OCI-LY7 (cell line): ENCODE measurements around the gene CRX. TPM values are rescaled to one million over a fixed set of nuclear protein-coding genes. Genes with fewer than 3 reads are reported as not detected.
"Not testable (repeated sequence)": the region's sequence is repeated elsewhere in the genome, so short reads cannot be mapped to it uniquely, and the experiment has no call there.

ENCODE experiments used
- BruUV-seq: library from RNA; stranded (reverse); fragments of 400-500 nt; replicated peaks from 2 replicates; lab custom pipeline; 2021; lab: Mats Ljungman, UMichigan
- CTCF ChIA-PET: fragments of 300-600 bp; sonication (Branson Sonifier 250); formaldehyde crosslinking; loops from one replicate; lab custom pipeline; 2022; ENCODE audit warnings: antibody characterized with exemption; ENCODE audit not compliant: unreplicated experiment; lab: Charles Lee
- POLR2A ChIA-PET: fragments of 300-600 bp; sonication (Branson Sonifier 250); formaldehyde crosslinking; loops from one replicate; lab custom pipeline; 2022; ENCODE audit warnings: antibody characterized with exemption; lab: Charles Lee
- DNase-seq: peaks from one replicate; pipeline ENCODE4 v3.0.0-alpha.2; 2015; ENCODE audit warnings: low spot score
- H2AFZ ChIP-seq: fragments of 200-600 bp; sonication (generic), shearing (Covaris generic); 2 replicates; pipeline ENCODE4 v1.6.1; 2014; ENCODE audit warnings: mild to moderate bottlenecking, antibody characterized with exemption, low read length, moderate library complexity
- H3K27ac ChIP-seq: fragments of 200-600 bp; sonication (generic); 2 replicates; pipeline ENCODE4 v1.5.1; 2014; ENCODE audit warnings: mixed run types, low read depth, mild to moderate bottlenecking, moderate library complexity, low read length, inconsistent platforms; ENCODE audit not compliant: poor library complexity, severe bottlenecking
- H3K36me3 ChIP-seq: fragments of 200-600 bp; sonication (generic); 2 replicates; pipeline ENCODE4 v1.6.1; 2014; ENCODE audit warnings: mild to moderate bottlenecking, antibody characterized with exemption, low read length, moderate library complexity, mixed read lengths; ENCODE audit not compliant: insufficient read depth
- H3K4me1 ChIP-seq: fragments of 200-600 bp; sonication (generic); 2 replicates; pipeline ENCODE4 v1.5.1; 2014; ENCODE audit warnings: mild to moderate bottlenecking, low read length; ENCODE audit not compliant: insufficient read depth, poor library complexity, severe bottlenecking
- H3K4me2 ChIP-seq: fragments of 200-600 bp; sonication (generic); 2 replicates; pipeline ENCODE4 v1.6.1; 2014; ENCODE audit warnings: mild to moderate bottlenecking, low read length
- H3K4me3 ChIP-seq: fragments of 200-600 bp; sonication (generic); 2 replicates; pipeline ENCODE4 v1.5.1; 2014; ENCODE audit warnings: mild to moderate bottlenecking, low read depth, low read length; ENCODE audit not compliant: poor library complexity, severe bottlenecking
- H3K79me2 ChIP-seq: fragments of 200-600 bp; sonication (generic); 2 replicates; pipeline ENCODE4 v1.6.1; 2016; ENCODE audit warnings: low read depth, mild to moderate bottlenecking, low read length, moderate library complexity, mixed read lengths; ENCODE audit not compliant: insufficient read depth
- H3K9me2 ChIP-seq: fragments of 200-600 bp; sonication (generic); 2 replicates; pipeline ENCODE4 v1.6.1; 2016; ENCODE audit warnings: mild to moderate bottlenecking, low read length, mixed read lengths; ENCODE audit not compliant: insufficient read depth
- H3K9me3 ChIP-seq: fragments of 200-600 bp; sonication (generic); 2 replicates; pipeline ENCODE4 v1.6.1; 2014; ENCODE audit warnings: mild to moderate bottlenecking, mixed run types, low read length, mixed read lengths
- H4K20me1 ChIP-seq: fragments of 200-600 bp; sonication (generic); 2 replicates; pipeline ENCODE4 v1.6.1; 2014; ENCODE audit warnings: mild to moderate bottlenecking, antibody characterized with exemption, low read length, moderate library complexity, mixed read lengths; ENCODE audit not compliant: insufficient read depth
- EZH2phosphoT487 ChIP-seq: fragments of 200-600 bp; sonication (generic); IDR thresholded peaks from 2 replicates; pipeline ENCODE4 v1.6.1; 2018; ENCODE audit warnings: low read depth, borderline replicate concordance, mild to moderate bottlenecking, mixed run types, antibody characterized with exemption, low read length, moderate library complexity, mixed read lengths
- intact Hi-C: fragments of 100-400 bp; cut with micrococcal nuclease; formaldehyde crosslinking; loops from one replicate; pipeline ENCODE4 v1.10.0; 2022; ENCODE audit not compliant: unreplicated experiment
- total RNA-seq, 2 experiments: library from RNA; depleted of rRNA in 1 of 2; stranded (reverse); fragments of >200 nt in 1 of 2; shearing (Covaris generic) in 1 of 2; gene quantifications; 2 replicates each; pipeline ENCODE4 v1.2.3, GENCODE V29; 2014 to 2022
- TF ChIP-seq, protein P1 (sequence below): fragments of 200-600 bp; sonication (generic); conservative IDR thresholded peaks from 2 replicates; pipeline ENCODE4 v1.5.1; 2014; ENCODE audit warnings: mild to moderate bottlenecking, antibody characterized with exemption, low read length, moderate library complexity, mixed read lengths

CRX gene
- total RNA-seq, 2 experiments from 2014 or later, result not detected

DNA sequence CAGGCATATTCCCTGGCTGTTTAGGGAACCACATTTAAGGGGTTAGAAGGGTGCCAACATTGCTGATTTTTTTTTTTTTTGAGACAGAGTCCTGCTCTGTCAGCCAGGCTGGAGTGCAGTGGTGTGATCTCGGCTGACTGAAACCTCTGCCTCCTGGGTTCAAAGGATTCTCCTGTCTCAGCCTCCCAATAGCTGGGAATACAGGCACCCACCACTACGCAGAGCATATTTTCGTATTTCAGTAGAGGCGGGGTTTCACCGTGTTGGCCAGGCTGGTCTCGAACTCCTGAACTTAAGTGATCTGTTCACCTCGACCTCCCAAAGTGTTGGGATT is 7.8 kb upstream of the CRX start:
- DNase-seq, result no peak
- H2AFZ ChIP-seq, result no peak overlapping the region
- H3K79me2 ChIP-seq, result no peaks in the 10 kb centered on the region
- H3K27ac ChIP-seq, result no peak overlapping the region
- H3K4me2 ChIP-seq, result no peak overlapping the region
- H3K36me3 ChIP-seq, result no peaks in the 10 kb centered on the region
- intact Hi-C loops, result loop anchor here (10.0 kb wide), 1 partner anchor 51 kb away; no protein-coding TSS in a partner anchor
- H3K9me3 ChIP-seq, result no peaks in the 10 kb centered on the region
- H4K20me1 ChIP-seq, result no peaks in the 10 kb centered on the region
- ChIA-PET CTCF (no interaction called here), POLR2A (no interaction called here)
- no peaks in the 10 kb centered on the region for H3K9me2 ChIP-seq
- no peaks in the 10 kb centered on the region for H3K4me1 ChIP-seq
- no peak for TF ChIP-seq EZH2phosphoT487
- TF ChIP-seq, protein P1, sequence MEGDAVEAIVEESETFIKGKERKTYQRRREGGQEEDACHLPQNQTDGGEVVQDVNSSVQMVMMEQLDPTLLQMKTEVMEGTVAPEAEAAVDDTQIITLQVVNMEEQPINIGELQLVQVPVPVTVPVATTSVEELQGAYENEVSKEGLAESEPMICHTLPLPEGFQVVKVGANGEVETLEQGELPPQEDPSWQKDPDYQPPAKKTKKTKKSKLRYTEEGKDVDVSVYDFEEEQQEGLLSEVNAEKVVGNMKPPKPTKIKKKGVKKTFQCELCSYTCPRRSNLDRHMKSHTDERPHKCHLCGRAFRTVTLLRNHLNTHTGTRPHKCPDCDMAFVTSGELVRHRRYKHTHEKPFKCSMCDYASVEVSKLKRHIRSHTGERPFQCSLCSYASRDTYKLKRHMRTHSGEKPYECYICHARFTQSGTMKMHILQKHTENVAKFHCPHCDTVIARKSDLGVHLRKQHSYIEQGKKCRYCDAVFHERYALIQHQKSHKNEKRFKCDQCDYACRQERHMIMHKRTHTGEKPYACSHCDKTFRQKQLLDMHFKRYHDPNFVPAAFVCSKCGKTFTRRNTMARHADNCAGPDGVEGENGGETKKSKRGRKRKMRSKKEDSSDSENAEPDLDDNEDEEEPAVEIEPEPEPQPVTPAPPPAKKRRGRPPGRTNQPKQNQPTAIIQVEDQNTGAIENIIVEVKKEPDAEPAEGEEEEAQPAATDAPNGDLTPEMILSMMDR, result no peak
- BruUV-seq, result no TSS peak
- H3K4me3 ChIP-seq, result no peak overlapping the region

GRCh38 chr19:47816270-47816669 is 5.5 kb upstream of the CRX start:
- H3K4me2 ChIP-seq, H2AFZ ChIP-seq, H3K27ac ChIP-seq, H3K79me2 ChIP-seq, DNase-seq, H3K36me3 ChIP-seq, H3K9me3 ChIP-seq, H4K20me1 ChIP-seq, H3K4me1 ChIP-seq, H3K9me2 ChIP-seq, POLR2A ChIA-PET, CTCF ChIA-PET, H3K4me3 ChIP-seq, BruUV-seq: not testable (repeated sequence)
- intact Hi-C loops, result loop anchor here (10.0 kb wide), 1 partner anchor 49 kb away; no protein-coding TSS in a partner anchor

DNA sequence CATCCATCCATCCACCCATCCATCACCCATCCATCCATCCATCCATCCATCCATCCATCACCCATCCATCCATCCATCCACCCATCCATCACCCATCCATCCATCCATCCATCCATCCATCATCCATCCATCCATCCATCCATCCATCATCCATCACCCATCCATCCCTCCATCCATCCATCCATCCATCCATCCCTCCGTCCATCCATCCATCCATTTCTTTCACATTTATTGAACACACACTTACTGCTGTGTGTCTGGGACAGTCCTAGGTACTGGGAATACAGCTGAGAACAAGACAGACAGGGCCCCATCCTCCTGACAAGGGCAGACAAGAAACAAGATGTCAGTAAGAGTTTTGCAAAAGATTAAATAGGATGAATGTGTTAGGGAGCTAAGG is 3.5 kb upstream of the CRX start:
- H3K9me2 ChIP-seq, POLR2A ChIA-PET, DNase-seq, CTCF ChIA-PET, H3K4me1 ChIP-seq, H3K79me2 ChIP-seq, BruUV-seq, H3K4me2 ChIP-seq, H3K4me3 ChIP-seq, H4K20me1 ChIP-seq, H3K9me3 ChIP-seq, H3K36me3 ChIP-seq, H2AFZ ChIP-seq, H3K27ac ChIP-seq: not testable (repeated sequence)
- intact Hi-C loops, result loop anchor here (10.0 kb wide), 1 partner anchor 47 kb away; no protein-coding TSS in a partner anchor

DNA sequence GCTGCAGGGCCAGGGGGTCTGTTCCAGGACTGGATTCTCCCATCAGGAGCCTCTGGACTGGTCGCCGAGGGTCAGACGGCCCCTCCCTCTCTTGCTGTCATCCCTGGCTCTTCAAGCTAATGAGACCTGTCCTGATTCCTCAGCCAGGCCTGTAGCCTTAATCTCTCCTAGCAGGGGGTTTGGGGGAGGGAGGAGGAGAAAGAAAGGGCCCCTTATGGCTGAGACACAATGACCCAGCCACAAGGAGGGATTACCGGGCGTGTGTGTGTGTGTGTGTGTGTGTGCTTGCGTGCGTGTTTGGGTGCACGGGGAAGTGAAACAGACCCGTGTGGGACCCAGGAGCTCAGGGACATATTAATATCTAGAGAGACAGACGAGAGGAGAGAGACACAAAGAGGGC is 1.9 kb upstream of the CRX start:
- TF ChIP-seq EZH2phosphoT487, result no peak
- TF ChIP-seq, protein P1, result no peak
- Histone ChIP-seq H3K4me3 (no peak overlapping the region), H4K20me1 (no peaks in the 10 kb centered on the region), H3K4me2 (no peak overlapping the region), H3K27ac (no peak overlapping the region), H3K9me2 (no peaks in the 10 kb centered on the region), H3K4me1 (no peaks in the 10 kb centered on the region), H3K36me3 (no peaks in the 10 kb centered on the region), H3K79me2 (no peaks in the 10 kb centered on the region), H3K9me3 (no peaks in the 10 kb centered on the region), H2AFZ (no peak overlapping the region)
- no TSS peak for BruUV-seq
- peak; percentile 12 for DNase-seq
- CTCF ChIA-PET, result no interaction called here
- intact Hi-C loops, result loop anchor here (10.0 kb wide), 1 partner anchor 45 kb away; no protein-coding TSS in a partner anchor
- POLR2A ChIA-PET, result no interaction called here
